Lung microvascular endothelial cell (primary cell): Measurements from ENCODE around the gene CCDC177. TPM values are rescaled to one million over a fixed set of nuclear protein-coding genes. Genes with fewer than 3 reads are reported as not detected.

Experiments used
- DNase-seq, 2 donors: peaks; one replicate each; pipeline versions ENCODE4 v3.0.0 to v3.0.0-alpha.2; 2010; ENCODE audit warnings: low read depth in 2 of 2
- total RNA-seq: library from RNA; depleted of rRNA; stranded (reverse); fragments of >200 nt; gene quantifications from 2 replicates; pipeline ENCODE4 v1.2.1, GENCODE V29; 2014

The CCDC177 gene
- not detected in 2 replicates for total RNA-seq

- peak; percentile 56 to 67 for DNase-seq
These were observed at the start of gene CCDC177 for GRCh38 chr14:69574263-69574953. Gene CCDC177, minus strand, starts transcription at chr14:69574871. Its CDS starts 1,249 bp downstream, at chr14:69573622.

GRCh38 chr14:69624136-69624535 lies 49.5 kb upstream of the CCDC177 start:
- no peak for DNase-seq

DNA sequence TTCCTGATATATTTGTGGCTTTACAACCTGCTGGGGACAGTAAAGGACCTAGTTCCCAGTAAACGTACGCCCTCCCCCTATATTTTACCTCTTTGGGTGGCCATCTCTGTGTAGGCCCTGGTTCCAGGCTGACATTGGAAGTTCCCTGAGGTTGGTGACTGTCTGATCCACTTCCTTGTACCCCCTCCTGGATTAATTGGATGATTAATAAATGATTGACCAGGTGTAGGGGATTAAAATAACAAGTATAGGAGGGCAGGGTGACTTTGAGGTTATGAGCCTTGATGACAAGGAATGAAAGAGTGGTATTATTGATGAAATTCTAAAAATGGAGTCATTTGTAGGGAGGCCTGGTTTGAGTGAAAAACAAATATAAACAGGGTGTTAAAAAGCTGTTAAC lies 46.3 kb upstream of the CCDC177 start:
- no peak for DNase-seq

- no peak for DNase-seq
These were observed 45.5 kb upstream of the CCDC177 start for GRCh38 chr14:69620211-69620611.

DNA sequence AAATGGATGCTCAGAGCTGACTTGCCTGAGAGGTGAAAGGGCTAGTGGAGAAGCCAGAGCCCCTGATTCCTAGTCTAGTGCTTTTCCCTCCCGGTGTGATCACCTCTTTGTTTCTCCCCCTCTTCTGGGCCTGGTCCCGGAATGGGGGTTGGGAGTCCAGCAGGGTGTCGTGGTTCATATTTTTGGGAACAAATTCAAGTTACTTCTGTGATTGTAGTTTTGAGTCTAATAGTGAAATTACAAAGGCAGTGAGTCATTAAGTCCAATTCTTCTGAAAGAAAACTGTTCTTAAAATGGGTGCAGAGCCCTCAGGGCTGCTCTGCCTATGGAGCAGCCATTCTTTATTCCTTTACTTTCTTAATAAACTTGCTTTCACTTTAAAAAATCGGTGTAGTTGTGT lies 44.3 kb upstream of the CCDC177 start:
- no peak for DNase-seq

GRCh38 chr14:69617796-69618195 lies 43.1 kb upstream of the CCDC177 start:
- DNase-seq: no peak

DNA sequence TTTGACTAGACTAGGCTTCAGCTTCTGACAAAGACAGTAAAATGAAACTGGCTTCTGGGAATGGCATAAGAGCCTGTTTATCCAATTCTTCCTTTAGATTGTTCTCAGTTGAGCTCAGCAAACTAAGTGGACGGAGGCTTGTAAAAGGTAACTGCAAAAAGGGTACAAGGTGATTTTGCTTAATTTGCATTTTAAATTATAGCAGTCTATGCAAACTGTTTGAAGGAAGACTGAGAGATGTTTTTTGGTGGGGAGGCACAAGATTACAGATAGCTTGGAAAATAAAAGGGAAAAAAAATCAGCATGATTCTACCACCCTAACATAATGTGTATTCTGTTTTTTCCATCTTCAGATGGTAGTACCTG lies 41.7 kb upstream of the CCDC177 start:
- DNase-seq: no peak

DNA sequence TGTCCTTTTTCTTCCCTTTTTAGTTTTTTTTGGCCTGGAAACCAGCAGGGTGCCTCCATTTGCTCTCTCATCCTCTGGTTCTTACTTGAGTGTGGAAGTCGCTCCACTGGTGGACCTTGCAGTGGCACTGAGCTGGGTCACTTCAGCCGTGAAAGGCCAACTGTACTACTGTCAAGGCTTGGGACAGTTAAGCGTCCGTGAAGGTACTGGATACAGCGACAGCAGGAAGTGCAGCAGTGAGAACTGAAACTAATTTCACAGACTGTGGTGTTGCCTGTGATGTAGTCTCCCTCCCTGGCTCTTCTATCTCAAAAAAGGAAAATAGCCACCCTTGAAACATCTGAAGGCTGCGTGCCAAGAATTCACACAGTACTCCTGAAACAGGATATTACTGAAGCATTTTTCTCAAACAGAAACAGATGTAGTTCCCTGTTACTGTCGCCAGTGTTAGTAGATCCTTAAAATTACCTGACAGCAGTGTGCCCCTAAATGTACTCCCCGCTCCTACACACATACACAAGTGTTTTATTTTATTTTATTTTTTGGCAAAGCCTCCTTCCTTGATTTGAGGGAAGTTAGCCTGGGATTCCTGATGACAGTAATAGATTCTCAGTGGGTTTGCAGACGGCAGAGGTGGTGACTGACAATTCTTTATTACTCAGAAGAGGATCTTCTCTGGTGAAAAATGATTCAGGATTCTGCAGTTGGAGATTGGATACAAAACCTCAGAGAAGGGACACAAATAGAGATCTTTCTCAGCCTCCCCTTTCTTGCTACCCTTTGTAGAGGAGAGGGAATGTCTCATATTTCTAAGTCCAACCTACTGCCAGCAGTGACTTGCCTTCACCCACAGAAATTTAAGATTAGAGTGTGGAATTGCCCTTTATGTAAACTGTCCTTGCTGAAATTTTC lies 41.1 kb upstream of the CCDC177 start:
- DNase-seq: peak; percentile 58 to 84

DNA sequence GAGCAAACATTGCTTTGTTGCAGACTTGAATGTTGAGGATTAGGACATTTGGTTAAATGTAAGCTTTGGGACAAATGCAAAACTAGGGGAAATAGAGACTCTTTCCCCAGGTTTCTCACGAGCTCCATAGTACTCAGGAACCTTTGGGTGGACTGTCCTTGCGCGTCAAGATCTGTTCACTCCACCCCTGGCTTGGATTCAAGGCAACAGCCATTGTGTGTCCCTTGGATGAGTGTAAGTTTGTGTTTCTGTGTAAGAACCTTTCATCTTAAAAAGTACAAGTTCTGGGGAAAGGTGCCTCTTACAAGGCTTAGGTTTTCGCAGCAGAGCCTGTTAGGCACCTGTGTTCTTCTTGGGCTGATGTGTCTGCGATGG lies 40.4 kb upstream of the CCDC177 start:
- no peak for DNase-seq

GRCh38 chr14:69614592-69614991 lies 39.9 kb upstream of the CCDC177 start:
- DNase-seq: no peak

DNA sequence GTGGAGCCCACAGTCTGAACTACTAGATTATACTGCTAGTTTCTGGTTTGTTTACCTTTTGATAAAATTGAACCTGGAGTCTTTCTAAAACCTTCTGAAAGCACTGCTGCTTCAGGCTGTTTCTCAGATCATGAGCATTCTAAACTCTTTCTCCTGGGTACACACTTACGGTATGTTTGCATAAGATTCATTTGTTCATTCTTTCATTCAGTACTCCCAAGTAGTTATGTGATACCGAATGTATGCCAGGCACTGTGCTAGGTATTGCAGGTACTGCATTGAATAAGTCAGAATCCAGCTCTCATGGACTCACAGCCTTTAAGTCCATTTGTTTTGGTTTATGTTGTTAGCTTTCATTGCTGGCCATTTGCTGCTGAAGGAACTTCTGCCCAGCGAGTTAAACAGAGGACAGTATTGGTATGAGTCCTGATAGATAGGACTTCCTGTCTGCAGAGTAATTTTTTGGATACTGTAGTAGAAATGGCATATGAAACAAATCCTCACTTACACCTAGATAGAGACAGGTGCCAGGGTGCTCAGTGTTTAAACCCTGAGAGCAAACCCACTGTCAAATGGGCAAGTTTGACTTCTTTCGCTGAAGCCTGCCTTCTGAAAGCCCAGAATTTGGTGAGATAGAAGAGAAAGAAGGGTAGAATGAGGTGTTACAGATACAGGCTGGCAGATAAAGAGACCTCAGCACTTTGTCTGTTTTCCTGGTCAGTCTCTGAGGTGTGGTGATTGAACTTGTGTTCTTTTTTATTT lies 38.8 kb upstream of the CCDC177 start:
- no peak for DNase-seq

GRCh38 chr14:69612783-69613130 lies 38.1 kb upstream of the CCDC177 start:
- DNase-seq: peak in 1 of 2 donors; percentile 39

DNA sequence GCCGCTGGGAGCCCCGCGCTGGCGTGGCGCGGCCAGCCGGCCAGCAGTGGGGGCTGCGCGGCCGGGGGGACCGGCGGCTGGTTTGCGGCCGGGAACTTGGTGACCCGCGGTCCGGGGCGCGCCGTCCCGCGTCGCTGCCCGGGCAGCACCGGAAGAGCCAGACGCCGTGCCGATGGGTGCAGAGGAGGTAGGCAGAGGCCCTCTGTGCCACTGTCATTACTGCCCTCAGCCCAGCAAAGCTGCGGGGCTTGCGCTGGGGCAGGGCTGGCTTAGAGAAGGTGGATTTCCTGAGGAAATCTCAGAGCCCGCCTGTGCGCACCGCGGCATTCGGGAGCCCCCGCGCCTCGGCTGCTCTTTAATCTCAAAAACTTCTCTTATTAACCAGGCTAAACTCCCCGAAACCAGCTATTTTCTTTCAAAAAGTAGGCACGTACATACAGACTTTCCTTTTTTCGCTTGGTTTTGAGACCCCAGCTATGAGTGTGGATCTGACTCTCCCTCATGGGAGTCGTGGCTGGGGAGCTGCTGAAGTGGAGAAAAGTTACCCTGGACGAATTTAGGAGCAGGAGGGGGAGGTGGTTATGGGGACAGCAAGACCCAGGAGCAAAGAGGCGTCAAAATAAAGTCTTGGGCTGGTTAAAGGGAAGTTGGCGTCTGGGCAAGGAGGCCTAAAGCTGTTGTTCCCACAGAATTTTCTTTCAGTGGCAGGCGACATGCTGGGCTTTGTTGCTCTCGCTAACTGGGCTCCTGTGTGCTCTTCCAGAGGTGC lies 37.5 kb upstream of the CCDC177 start:
- peak; percentile 42 to 44 for DNase-seq

- DNase-seq: peak; percentile 91 to 94
These were observed 36.7 kb upstream of the CCDC177 start, which contains the start of gene SUSD6 for GRCh38 chr14:69611172-69612013. Gene SUSD6, plus strand, starts transcription at chr14:69611596. Its CDS starts 46,997 bp downstream, at chr14:69658593.

DNA sequence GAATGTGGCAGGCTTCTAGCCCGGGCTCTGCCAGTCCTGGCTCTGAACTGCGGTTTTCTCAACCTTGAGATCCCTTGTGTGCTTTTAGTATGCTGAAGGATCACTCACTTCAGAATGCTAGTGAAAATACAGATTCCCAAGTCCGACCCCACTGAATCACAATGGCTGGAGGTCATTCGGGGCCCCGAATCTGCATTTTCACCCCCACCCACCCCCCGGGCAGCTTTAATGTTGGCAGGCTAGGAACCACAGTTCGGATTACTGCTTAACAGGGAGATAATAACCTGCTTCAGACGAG lies 36.2 kb upstream of the CCDC177 start:
- no peak for DNase-seq

GRCh38 chr14:69610020-69610873 lies 35.6 kb upstream of the CCDC177 start:
- no peak for DNase-seq

GRCh38 chr14:69606258-69607184 lies 31.9 kb upstream of the CCDC177 start:
- no peak for DNase-seq

DNA sequence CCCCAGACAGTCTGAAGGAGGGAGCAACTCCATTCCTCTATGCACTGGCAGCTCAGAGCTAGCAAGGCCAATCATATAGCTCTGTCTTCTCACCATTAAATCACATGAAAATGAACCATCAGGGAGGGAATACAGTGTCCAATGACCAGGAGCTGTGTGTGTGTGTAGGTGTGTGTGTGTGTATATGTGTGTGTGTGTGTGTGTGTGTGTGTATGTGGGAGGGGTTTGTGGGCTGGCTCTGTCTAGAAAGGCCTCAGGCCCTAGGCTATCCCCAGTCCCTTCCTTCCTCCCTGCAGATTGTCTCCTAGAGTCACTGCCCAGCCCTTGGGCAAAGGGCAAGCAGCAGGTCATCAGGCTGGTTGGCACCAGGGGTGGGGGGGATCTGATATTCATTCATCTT lies 31.1 kb upstream of the CCDC177 start:
- no peak for DNase-seq
